NOMO-1 (cell line): ENCODE measurements around the gene ZC2HC1B.
"Not testable (repeated sequence)": the region's sequence is repeated elsewhere in the genome, so short reads cannot be mapped to it uniquely, and the experiment has no call there.

Experiments
- DNase-seq, 2 experiments: peaks; one replicate each; lab custom pipeline; 2025; ENCODE audit not compliant: unreplicated experiment in 2 of 2; lab: John Stamatoyannopoulos, UW

The ZC2HC1B gene

DNA sequence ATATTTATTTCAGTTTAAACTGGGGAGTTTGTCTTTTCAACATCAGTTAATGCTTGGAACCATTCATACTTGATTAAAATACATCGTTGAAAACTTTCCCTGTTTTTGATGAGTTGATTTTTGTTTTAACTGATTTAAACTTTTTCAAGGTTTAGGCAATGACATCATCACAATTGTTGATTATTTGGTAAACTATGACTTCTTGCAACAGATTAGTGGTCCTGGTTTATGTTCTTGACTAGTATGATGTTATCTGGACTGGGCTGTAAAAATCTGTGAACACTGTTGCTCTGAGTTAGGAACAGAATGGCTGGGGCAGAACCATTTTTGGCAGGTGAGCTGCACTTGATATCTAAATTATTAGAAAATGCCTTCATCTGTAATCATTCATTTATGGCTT is at the start of gene ZC2HC1B:
ZC2HC1B (plus strand) TSS at position 241 of the 400 bp plus-strand sequence; CDS start at position 307, 66 bp downstream.
- no peak for DNase-seq

DNA sequence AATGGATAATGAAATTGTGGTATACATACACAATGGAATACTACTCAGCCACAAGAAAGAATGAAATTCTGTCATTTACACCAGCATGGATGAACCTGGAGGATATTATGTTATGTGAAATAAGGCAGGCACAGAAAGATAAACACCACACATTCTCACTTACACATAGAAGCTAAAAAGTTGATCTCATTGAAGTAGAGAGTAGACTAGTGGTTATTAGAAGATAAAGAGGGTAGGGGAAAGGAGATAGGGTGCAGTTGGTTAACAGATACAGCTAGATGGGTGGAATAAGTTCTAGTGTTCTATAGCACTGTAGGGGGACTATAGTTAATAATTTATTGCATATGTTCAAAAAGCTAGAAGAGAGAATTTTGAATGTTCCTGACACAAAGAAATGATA is 46.7 kb upstream of the ZC2HC1B start:
- no peak for DNase-seq

DNA sequence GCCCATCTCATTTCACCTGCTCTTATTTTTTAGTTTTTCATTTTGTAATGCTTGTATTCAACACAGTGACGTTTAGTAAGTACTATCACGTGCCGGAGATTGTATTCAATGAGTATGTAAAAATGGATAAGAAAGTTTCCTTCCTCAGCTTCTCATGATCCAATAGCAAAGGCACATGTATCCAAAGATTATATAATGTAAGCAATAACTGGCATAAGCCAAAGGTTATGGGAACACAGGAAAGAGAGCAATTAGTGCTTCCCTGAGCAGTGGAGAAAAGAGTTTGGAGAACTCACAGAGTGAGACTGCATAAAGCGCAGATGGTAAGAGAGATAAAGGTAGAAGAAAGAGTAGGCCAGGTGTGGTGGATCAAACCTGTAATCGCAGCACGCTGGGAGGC is 42.9 kb upstream of the ZC2HC1B start:
- DNase-seq: no peak

GRCh38 chr6:143822584-143823024 is 41.7 kb upstream of the ZC2HC1B start:
- no peak for DNase-seq

- no peak for DNase-seq
These were observed 40.7 kb upstream of the ZC2HC1B start for GRCh38 chr6:143823548-143823947.

DNA sequence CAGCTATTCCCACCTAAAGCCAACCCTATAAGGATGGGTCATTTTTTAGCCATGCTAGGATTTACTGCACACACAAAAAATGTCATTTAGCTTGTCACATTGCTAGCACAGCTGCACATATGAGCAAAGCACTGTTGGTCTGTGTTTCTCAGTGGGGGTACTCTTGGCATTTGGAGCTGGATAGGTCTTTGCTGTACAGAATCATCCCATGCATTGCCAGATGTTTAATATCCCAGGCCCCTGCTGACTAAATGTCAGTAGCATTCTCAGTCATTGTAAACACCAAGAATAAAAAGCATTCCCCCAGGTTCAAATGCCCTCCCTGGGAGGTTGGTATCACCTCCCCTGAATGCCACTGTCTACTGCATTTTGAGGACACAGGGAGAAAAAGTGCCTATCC is 35.7 kb upstream of the ZC2HC1B start:
- no peak for DNase-seq

- no peak for DNase-seq
These were observed 28.1 kb upstream of the ZC2HC1B start for GRCh38 chr6:143836150-143836549.

GRCh38 chr6:143838395-143838794 is 25.9 kb upstream of the ZC2HC1B start:
- peak; percentile 75 to 95 for DNase-seq

GRCh38 chr6:143839196-143839595 is 25.1 kb upstream of the ZC2HC1B start:
- DNase-seq: no peak

GRCh38 chr6:143840595-143841265 is 23.5 kb upstream of the ZC2HC1B start:
- no peak for DNase-seq

GRCh38 chr6:143842461-143842901 is 21.8 kb upstream of the ZC2HC1B start:
- DNase-seq: peak; percentile 2 to 56

DNA sequence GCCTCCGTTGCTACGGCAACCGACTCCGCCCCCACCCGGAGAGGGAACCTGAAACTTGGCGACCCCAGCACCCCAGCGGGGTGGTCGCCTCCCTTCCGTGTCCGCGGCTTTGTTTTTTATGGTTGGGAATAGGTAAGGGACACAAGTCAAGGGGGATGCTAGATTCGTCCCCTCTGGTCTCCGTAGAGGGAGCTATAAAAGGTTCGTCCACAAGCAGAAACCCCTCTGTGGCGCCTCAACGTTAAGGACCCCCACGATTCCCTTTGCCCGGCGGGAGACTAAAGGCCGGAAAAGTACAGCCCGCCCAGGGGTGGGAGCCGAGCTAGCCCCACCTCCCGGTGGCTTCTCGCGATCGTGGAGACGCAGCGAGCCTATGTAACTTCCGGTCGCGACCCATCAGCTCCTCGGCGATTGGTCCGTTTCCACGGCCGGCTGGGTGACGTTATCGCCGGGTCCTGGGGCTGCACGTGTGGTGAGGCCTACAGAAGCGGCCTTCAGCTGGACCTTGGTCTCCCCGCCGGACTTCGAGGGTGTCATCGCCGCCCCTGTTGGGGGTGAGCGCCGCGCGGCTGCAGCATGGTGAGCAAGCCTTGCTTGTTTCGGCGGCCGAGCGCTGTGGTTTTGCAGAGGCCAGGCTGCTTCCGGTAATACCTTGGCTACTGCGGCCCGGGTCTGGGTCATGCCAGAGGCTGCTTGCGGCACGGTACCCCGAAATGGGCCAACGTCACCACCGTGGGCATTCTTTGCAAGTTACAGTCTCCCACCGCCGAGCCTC is 21.2 kb upstream of the ZC2HC1B start, which contains the start of gene LTV1:
LTV1 (plus strand) TSS at position 437 of the 775 bp plus-strand sequence; CDS start at position 577, 140 bp downstream.
- peak; percentile 93 to 94 for DNase-seq

GRCh38 chr6:143843677-143843999 is 20.6 kb upstream of the ZC2HC1B start:
- DNase-seq: peak; percentile 19 to 45

GRCh38 chr6:143844006-143844405 is 20.3 kb upstream of the ZC2HC1B start:
- peak in 1 of 2 experiments; percentile 45 for DNase-seq

GRCh38 chr6:143845033-143845432 is 19.2 kb upstream of the ZC2HC1B start:
- DNase-seq: peak; percentile 20 to 61

GRCh38 chr6:143851706-143852105 is 12.6 kb upstream of the ZC2HC1B start:
- not testable (repeated sequence) for DNase-seq

- DNase-seq: not testable (repeated sequence)
These were observed 9.2 kb upstream of the ZC2HC1B start for GRCh38 chr6:143855057-143855456.

- not testable (repeated sequence) for DNase-seq
These were observed 7.5 kb upstream of the ZC2HC1B start for GRCh38 chr6:143856762-143857161.

DNA sequence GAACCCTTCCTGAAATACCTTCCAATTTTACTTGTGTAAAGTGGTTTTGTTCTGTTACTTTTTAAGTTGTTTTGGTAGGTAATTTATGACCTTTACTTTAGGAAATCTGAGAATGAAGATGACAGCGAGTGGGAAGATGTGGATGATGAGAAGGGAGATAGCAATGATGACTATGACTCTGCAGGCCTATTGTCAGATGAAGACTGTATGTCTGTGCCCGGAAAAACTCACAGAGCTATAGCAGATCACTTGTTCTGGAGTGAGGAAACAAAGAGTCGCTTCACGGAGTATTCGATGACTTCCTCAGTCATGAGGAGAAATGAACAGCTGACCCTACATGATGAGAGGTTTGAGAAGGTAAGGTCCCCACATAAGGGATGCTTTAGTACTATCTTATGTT is 6.6 kb upstream of the ZC2HC1B start:
- DNase-seq: no peak

- no peak for DNase-seq
These were observed 4.2 kb upstream of the ZC2HC1B start for GRCh38 chr6:143859891-143860660.

DNA sequence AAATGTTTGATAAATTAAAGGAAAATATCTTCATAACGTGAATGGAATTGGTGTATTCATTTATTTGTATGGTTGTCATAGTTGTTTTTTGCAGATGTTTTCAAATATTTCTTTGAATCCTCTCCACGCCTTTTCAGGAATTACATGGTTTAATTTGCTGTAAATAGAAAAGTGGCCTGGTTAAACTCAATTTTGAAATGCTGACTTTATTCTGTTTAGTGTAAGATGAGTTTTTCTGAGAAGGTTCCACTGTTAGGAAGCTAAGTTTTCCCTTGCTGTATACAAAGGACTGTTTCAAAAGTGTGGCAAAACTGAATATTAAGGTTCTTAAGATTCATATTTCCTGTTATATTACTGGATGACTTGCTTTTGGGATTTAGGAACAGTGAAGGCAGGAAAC is 503 bp upstream of the ZC2HC1B start:
- DNase-seq: no peak
